HepG2 (cell line): ENCODE data around the gene MAP3K14. TPM values are rescaled to one million over a fixed set of nuclear protein-coding genes. Genes with fewer than 3 reads are reported as not detected.

Source experiments
- ATAC-seq: fragments of 200-7000 bp; cut with Tn5 transposase; 3 replicates; pipeline ENCODE4 v1.9.1; 2020; ENCODE audit warnings: mild to moderate bottlenecking, moderate library complexity
- BruUV-seq: library from RNA; stranded (reverse); fragments of 400-500 nt; replicated peaks from 2 replicates; lab custom pipeline; 2021; lab: Mats Ljungman, UMichigan
- CTCF ChIA-PET: fragments of 300-600 bp; formaldehyde crosslinking; extraction: SDS; loops from one replicate; lab custom pipeline; 2021; ENCODE audit warnings: low total read pairs, inconsistent platforms, low intra/inter-chr PET ratio; lab: Yijun Ruan, JAX
- POLR2A ChIA-PET: fragments of 350-600 bp; sonication (Branson Sonifier 250); formaldehyde crosslinking; loops from one replicate; lab custom pipeline; 2020; ENCODE audit warnings: antibody characterized with exemption, inconsistent platforms; lab: Yijun Ruan, JAX
- DNase-seq: peaks from one replicate; pipeline ENCODE4 v3.0.0-alpha.2; 2015; ENCODE audit warnings: low spot score
- FAIRE-seq: peaks from 3 replicates; lab custom pipeline; 2011; peaks lifted over from hg19 to GRCh38; lab: Jason Lieb, UNC
- H2AFZ ChIP-seq: one replicate; pipeline ENCODE4 v1.6.1; 2011; ENCODE audit warnings: low read length, inconsistent platforms
- H3K27ac ChIP-seq: fragments of 300-600 bp; 3 replicates; pipeline ENCODE4 v1.8.0; 2011; ENCODE audit warnings: mixed run types, mild to moderate bottlenecking, mixed read lengths, low read length, inconsistent platforms; ENCODE audit not compliant: insufficient read depth; ENCODE audit errors: extremely low read length
- H3K27me3 ChIP-seq, 2 experiments: fragments of 200-600 bp in 1 of 2; 2 replicates in 1 of 2; 3 replicates in 1 of 2; pipeline versions ENCODE4 v1.6.0 to v1.8.0; 2011; ENCODE audit warnings: low read length in 2 of 2, mild to moderate bottlenecking in 2 of 2, moderate library complexity in 2 of 2, inconsistent platforms in 1 of 2; ENCODE audit not compliant: insufficient read depth in 2 of 2, control insufficient read depth in 1 of 2
- H3K36me3 ChIP-seq, 2 experiments: fragments of 200-600 bp in 1 of 2; replicated peaks in 1 of 2; 2 replicates in 1 of 2; 3 replicates in 1 of 2; pipeline versions ENCODE4 v1.5.1 to v1.8.0; 2011; ENCODE audit warnings: low read length in 2 of 2, inconsistent platforms in 1 of 2; ENCODE audit not compliant: insufficient read depth in 2 of 2, control insufficient read depth in 1 of 2
- H3K4me1 ChIP-seq: 2 replicates; pipeline ENCODE4 v1.5.1; 2012; ENCODE audit warnings: low read length, inconsistent platforms; ENCODE audit not compliant: insufficient read depth
- H3K4me2 ChIP-seq: 2 replicates; pipeline ENCODE4 v1.6.0; 2011; ENCODE audit warnings: low read depth, low read length, inconsistent platforms
- H3K4me3 ChIP-seq, 3 experiments: fragments of 200-600 bp in 1 of 3; sonication (generic), shearing (Covaris generic) in 1 of 3; replicated peaks in 1 of 3; 2 replicates each; pipeline ENCODE4 v1.5.1; 2011 to 2016; ENCODE audit warnings: low read length in 3 of 3, inconsistent platforms in 2 of 3, low read depth in 2 of 3, mild to moderate bottlenecking in 2 of 3, control low read depth in 1 of 3, mixed read lengths in 1 of 3; ENCODE audit not compliant: insufficient read depth in 1 of 3
- H3K79me2 ChIP-seq: one replicate; pipeline ENCODE4 v1.6.1; 2011; ENCODE audit warnings: low read length, inconsistent platforms; ENCODE audit not compliant: insufficient read depth
- H3K9ac ChIP-seq: 2 replicates; pipeline ENCODE4 v1.6.0; 2011; ENCODE audit warnings: mild to moderate bottlenecking, low read depth, low read length, inconsistent platforms; ENCODE audit not compliant: insufficient read depth
- H3K9me3 ChIP-seq: 2 replicates; pipeline ENCODE4 v1.5.1; 2012; ENCODE audit warnings: mild to moderate bottlenecking, low read length
- H4K20me1 ChIP-seq: 2 replicates; pipeline ENCODE4 v1.6.0; 2011; ENCODE audit warnings: inconsistent platforms, mild to moderate bottlenecking, low read length, moderate library complexity; ENCODE audit not compliant: insufficient read depth
- FOSL2 ChIP-seq: sonication (generic); formaldehyde crosslinking; IDR thresholded peaks from 2 replicates; pipeline ENCODE4 v1.4.0; 2020; ENCODE audit warnings: missing genetic modification reagents
- FOXM1 ChIP-seq: sonication (generic); formaldehyde crosslinking; IDR thresholded peaks from 2 replicates; pipeline ENCODE4 v1.5.0; 2020; ENCODE audit warnings: missing genetic modification reagents
- HNF4G ChIP-seq, 2 experiments: sonication (generic) in 1 of 2; formaldehyde crosslinking in 1 of 2; IDR thresholded peaks; 2 replicates each; pipeline versions ENCODE4 v1.4.0 to v1.6.1; 2011 to 2020; ENCODE audit warnings: borderline replicate concordance in 2 of 2, low read depth in 2 of 2, mild to moderate bottlenecking in 2 of 2, low read length in 1 of 2, missing genetic modification reagents in 1 of 2, moderate library complexity in 1 of 2
- MBNL3 ChIP-seq: fragments of 250-450 bp; sonication (Bioruptor Pico); conservative IDR thresholded peaks from 2 replicates; pipeline ENCODE4 v1.8.0; 2022; ENCODE audit warnings: mild to moderate bottlenecking, inconsistent platforms
- NONO ChIP-seq, 2 experiments: fragments of 450-650 bp in 1 of 2; sonication (generic) in 1 of 2; formaldehyde crosslinking in 1 of 2; IDR thresholded peaks in 1 of 2; conservative IDR thresholded peaks in 1 of 2; 2 replicates each; pipeline versions ENCODE4 v1.6.1 to v1.8.0; 2017 to 2022; ENCODE audit warnings: mild to moderate bottlenecking in 1 of 2, missing genetic modification reagents in 1 of 2, moderate library complexity in 1 of 2
- SIX1 ChIP-seq: sonication (generic); formaldehyde crosslinking; IDR thresholded peaks from 2 replicates; pipeline ENCODE4 v1.4.0; 2020; ENCODE audit warnings: missing genetic modification reagents, borderline replicate concordance
- ZFX ChIP-seq: sonication (generic); formaldehyde crosslinking; IDR thresholded peaks from 2 replicates; pipeline ENCODE4 v1.4.0; 2020; ENCODE audit warnings: mild to moderate bottlenecking, low read depth, missing genetic modification reagents, moderate library complexity
- ZNF577 ChIP-seq: sonication (generic); formaldehyde crosslinking; IDR thresholded peaks from 2 replicates; pipeline ENCODE4 v1.4.0; 2020; ENCODE audit warnings: mild to moderate bottlenecking, low read depth, missing genetic modification reagents, borderline replicate concordance
- WGBS: methylation state at CpG from one replicate; pipeline ENCODE4 v1.1.6; 2017; ENCODE audit warnings: low lambda C conversion rate; 5-methylcytosine and 5-hydroxymethylcytosine counted together
- in situ Hi-C: cut with HindIII; loops from 2 replicates; pipeline ENCODE4 v1.10.0; 2017; ENCODE audit warnings: low pct_unique_long_range_greater_than_20kb; ENCODE audit not compliant: extremely low pct_ligation_motif_present
- intact Hi-C: fragments of 100-400 bp; cut with micrococcal nuclease; formaldehyde crosslinking; loops from one replicate; pipeline ENCODE4 v1.10.0; 2022; ENCODE audit not compliant: unreplicated experiment
- polyA plus RNA-seq, 8 experiments: library from polyadenylated mRNA; depleted of rRNA in 3 of 8; stranded (reverse) in 7 of 8; unstranded in 1 of 8; fragments of >200 nt; fragmentation: Illumina TruSeq in 4 of 8; extraction: Trizol in 4 of 8; gene quantifications; 2 replicates each; pipeline versions ENCODE4 v1.2.1 to v1.2.3, GENCODE V29; 2011 to 2016; ENCODE audit warnings: low read depth in 4 of 8, missing spikeins in 1 of 8, mixed read lengths in 1 of 8; ENCODE audit not compliant: insufficient read depth in 1 of 8
- total RNA-seq, 5 experiments: library from RNA; depleted of rRNA; stranded (reverse); fragments of >200 nt; fragmentation: Illumina TruSeq; extraction: Trizol; gene quantifications; 2 replicates each; pipeline ENCODE4 v1.2.3, GENCODE V29; 2016; ENCODE audit warnings: low read depth in 1 of 5
- TF ChIP-seq, protein P1 (sequence below): sonication (generic); formaldehyde crosslinking; IDR thresholded peaks from 2 replicates; pipeline ENCODE4 v1.8.0; 2022; ENCODE audit warnings: low read depth, missing genetic modification reagents
- TF ChIP-seq, protein P2 (sequence below): sonication (generic); formaldehyde crosslinking; IDR thresholded peaks from 2 replicates; pipeline ENCODE4 v1.4.0; 2020; ENCODE audit warnings: mild to moderate bottlenecking, missing genetic modification reagents
- TF ChIP-seq, protein P3 (sequence below): sonication (generic); formaldehyde crosslinking; IDR thresholded peaks from 2 replicates; pipeline ENCODE4 v1.8.1; 2023; ENCODE audit warnings: mild to moderate bottlenecking, missing genetic modification reagents
- TF ChIP-seq, protein P4 (sequence below): sonication (generic); formaldehyde crosslinking; IDR thresholded peaks from 2 replicates; pipeline ENCODE4 v1.4.0; 2020; ENCODE audit warnings: missing genetic modification reagents, borderline replicate concordance

MAP3K14 gene
- total and polyA plus RNA-seq, 2 of the 13 experiments (the other 11 are each of a cell fraction or from before 2014, with no cell fraction given): 2.6 TPM

DNA sequence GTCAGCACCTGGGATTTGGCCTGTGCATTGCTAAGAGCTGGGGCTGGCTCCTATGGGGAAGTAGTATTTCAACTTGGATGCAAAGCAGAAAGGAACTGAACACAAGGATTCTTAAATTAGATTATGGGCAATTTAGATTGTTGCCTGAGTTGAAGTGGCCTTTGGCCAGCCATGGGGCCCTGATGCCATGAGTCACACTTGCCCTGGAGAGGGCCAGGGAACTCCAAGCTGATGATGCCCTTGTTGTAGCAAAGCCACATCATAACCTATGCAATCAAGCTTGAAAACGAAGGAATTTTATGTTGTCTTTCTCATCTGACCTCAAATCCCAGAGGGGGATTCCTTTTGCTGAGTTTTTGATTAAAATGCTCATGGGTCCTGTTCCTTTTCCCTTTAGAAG, 51.0 kb downstream of the MAP3K14 start:
- WGBS: 62% methylated on average over 1 of the region's 1 CpG
- ATAC-seq: no peak
- Histone ChIP-seq H3K4me3 (no peak overlapping the region), H3K4me2 (no peak overlapping the region), H3K9ac (no peak overlapping the region), H3K27ac (no peak overlapping the region), H2AFZ (no peak overlapping the region), H3K4me1 (no peaks in the 10 kb centered on the region), H4K20me1 (no peaks in the 10 kb centered on the region), H3K36me3 (peaks cover 29 to 53% of the 10 kb centered on the region in 2 experiments; a peak in 4 of 5 replicates), H3K27me3 (no peaks in the 10 kb centered on the region), H3K79me2 (no peaks in the 10 kb centered on the region), H3K9me3 (no peaks in the 10 kb centered on the region)
- intact Hi-C loops (no loop called here), in situ Hi-C loops (no loop called here)
- DNase-seq: no peak
- BruUV-seq: no TSS peak
- CTCF ChIA-PET: no interaction called here
- TF ChIP-seq FOSL2 (CRISPR knock-in tag) (peak; percentile 52; the same call in 1 of the 2 replicates), ZNF577 (CRISPR knock-in tag) (no peak), NONO (IDR thresholded peaks at IDR 0.05) (no peak), NONO (CRISPR knock-in tag; conservative IDR thresholded peaks at IDR 0.05) (no peak)
- TF ChIP-seq, protein P1, sequence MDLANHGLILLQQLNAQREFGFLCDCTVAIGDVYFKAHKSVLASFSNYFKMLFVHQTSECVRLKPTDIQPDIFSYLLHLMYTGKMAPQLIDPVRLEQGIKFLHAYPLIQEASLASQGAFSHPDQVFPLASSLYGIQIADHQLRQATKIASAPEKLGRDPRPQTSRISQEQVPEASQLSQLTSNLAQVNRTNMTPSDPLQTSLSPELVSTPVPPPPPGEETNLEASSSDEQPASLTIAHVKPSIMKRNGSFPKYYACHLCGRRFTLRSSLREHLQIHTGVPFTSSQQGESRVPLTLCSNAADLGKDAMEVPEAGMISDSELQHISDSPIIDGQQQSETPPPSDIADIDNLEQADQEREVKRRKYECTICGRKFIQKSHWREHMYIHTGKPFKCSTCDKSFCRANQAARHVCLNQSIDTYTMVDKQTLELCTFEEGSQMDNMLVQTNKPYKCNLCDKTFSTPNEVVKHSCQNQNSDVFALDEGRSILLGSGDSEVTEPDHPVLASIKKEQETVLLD (CRISPR knock-in tag): no peak
- no peak for FAIRE-seq
- POLR2A ChIA-PET: interaction anchor here (1.4 kb wide), 1 partner anchor 117 kb away, joined by 3 read pairs; the partner anchor contains the start of gene HEXIM1

DNA sequence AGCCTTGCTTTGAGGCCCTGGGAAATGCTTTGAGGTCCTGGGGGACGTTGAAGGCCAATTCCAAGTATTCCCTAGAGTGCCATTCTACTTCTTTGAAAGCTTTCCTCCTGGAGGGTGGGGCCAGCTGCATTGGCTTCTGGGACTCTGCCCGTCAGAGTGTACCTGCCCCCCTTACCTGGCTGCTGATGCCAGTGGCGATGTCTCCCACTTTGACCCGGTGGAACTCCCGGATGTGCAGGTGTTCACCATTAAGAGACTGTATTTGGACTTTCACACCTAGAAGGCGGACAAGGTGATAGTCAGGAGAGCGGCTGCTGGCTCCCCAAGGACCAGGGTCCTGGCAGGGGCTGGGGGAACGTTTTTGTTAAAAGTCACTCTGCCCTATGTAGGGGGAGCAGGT, 51.8 kb downstream of the MAP3K14 start:
- ChIA-PET CTCF (no interaction called here), POLR2A (interaction anchor here (1.4 kb wide), 1 partner anchor 116 kb away, joined by 3 read pairs; the partner anchor contains the start of gene HEXIM1)
- Histone ChIP-seq H3K36me3 (peaks cover 24 to 45% of the 10 kb centered on the region in 2 experiments; a peak in 4 of 5 replicates), H3K4me2 (no peak overlapping the region), H3K27ac (no peak overlapping the region), H3K4me3 (no peak overlapping the region), H3K4me1 (no peaks in the 10 kb centered on the region), H3K79me2 (no peaks in the 10 kb centered on the region), H2AFZ (no peak overlapping the region), H4K20me1 (no peaks in the 10 kb centered on the region), H3K27me3 (no peaks in the 10 kb centered on the region), H3K9ac (no peak overlapping the region), H3K9me3 (no peaks in the 10 kb centered on the region)
- FAIRE-seq (no peak), DNase-seq (no peak), ATAC-seq (no peak)
- BruUV-seq: no TSS peak
- TF ChIP-seq MBNL3 (CRISPR knock-in tag) (no peak), HNF4G (IDR thresholded peaks at IDR 0.05; ENCODE audit: borderline replicate concordance, low read depth, low read length) (no peak), HNF4G (CRISPR knock-in tag; IDR thresholded peaks at IDR 0.05; ENCODE audit: borderline replicate concordance, low read depth) (no peak), SIX1 (CRISPR knock-in tag) (no peak), ZFX (CRISPR knock-in tag) (no peak), FOXM1 (no peak)
- TF ChIP-seq, protein P2, sequence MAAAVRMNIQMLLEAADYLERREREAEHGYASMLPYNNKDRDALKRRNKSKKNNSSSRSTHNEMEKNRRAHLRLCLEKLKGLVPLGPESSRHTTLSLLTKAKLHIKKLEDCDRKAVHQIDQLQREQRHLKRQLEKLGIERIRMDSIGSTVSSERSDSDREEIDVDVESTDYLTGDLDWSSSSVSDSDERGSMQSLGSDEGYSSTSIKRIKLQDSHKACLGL (CRISPR knock-in tag): no peak
- TF ChIP-seq, protein P3, sequence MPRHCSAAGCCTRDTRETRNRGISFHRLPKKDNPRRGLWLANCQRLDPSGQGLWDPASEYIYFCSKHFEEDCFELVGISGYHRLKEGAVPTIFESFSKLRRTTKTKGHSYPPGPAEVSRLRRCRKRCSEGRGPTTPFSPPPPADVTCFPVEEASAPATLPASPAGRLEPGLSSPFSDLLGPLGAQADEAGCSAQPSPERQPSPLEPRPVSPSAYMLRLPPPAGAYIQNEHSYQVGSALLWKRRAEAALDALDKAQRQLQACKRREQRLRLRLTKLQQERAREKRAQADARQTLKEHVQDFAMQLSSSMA (CRISPR knock-in tag): no peak
- TF ChIP-seq, protein P4, sequence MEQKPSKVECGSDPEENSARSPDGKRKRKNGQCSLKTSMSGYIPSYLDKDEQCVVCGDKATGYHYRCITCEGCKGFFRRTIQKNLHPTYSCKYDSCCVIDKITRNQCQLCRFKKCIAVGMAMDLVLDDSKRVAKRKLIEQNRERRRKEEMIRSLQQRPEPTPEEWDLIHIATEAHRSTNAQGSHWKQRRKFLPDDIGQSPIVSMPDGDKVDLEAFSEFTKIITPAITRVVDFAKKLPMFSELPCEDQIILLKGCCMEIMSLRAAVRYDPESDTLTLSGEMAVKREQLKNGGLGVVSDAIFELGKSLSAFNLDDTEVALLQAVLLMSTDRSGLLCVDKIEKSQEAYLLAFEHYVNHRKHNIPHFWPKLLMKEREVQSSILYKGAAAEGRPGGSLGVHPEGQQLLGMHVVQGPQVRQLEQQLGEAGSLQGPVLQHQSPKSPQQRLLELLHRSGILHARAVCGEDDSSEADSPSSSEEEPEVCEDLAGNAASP (CRISPR knock-in tag): no peak
- in situ Hi-C loops (no loop called here), intact Hi-C loops (no loop called here)
- WGBS: 86% methylated on average over 8 of the region's 8 CpGs
